Activated naive CD4-positive, alpha-beta T cell treated with Interleukin-2 at 50 U/mL for 16 hours (primary cell): ENCODE results near the gene RAP1GAP2.
"Not testable (repeated sequence)": the region's sequence is repeated elsewhere in the genome, so short reads cannot be mapped to it uniquely, and the experiment has no call there.

ENCODE experiments used
- DNase-seq: peaks from one replicate; pipeline ENCODE4 v3.0.0-alpha.2; 2020

Gene RAP1GAP2

GRCh38 chr17:2978116-2978515 is 181.9 kb downstream of the RAP1GAP2 start:
- DNase-seq: no peak

- no peak for DNase-seq
These were observed 182.8 kb downstream of the RAP1GAP2 start for GRCh38 chr17:2978991-2979390.

- no peak for DNase-seq
These were observed 184.1 kb downstream of the RAP1GAP2 start for GRCh38 chr17:2980211-2980903.

- DNase-seq: no peak
These were observed 184.6 kb downstream of the RAP1GAP2 start for GRCh38 chr17:2980904-2981246.

GRCh38 chr17:2981325-2981724 is 185.1 kb downstream of the RAP1GAP2 start:
- DNase-seq: no peak

- no peak for DNase-seq
These were observed 186.6 kb downstream of the RAP1GAP2 start for GRCh38 chr17:2982854-2983253.

GRCh38 chr17:2983255-2983654 is 187.0 kb downstream of the RAP1GAP2 start:
- DNase-seq: no peak

- no peak for DNase-seq
These were observed 189.1 kb downstream of the RAP1GAP2 start for GRCh38 chr17:2985318-2985717.

GRCh38 chr17:2986925-2987324 is 190.7 kb downstream of the RAP1GAP2 start:
- DNase-seq: no peak

- DNase-seq: not testable (repeated sequence)
These were observed 193.2 kb downstream of the RAP1GAP2 start for GRCh38 chr17:2989396-2989795.

GRCh38 chr17:2989855-2990254 is 193.6 kb downstream of the RAP1GAP2 start:
- DNase-seq: no peak

- no peak for DNase-seq
These were observed 194.2 kb downstream of the RAP1GAP2 start for GRCh38 chr17:2990396-2990795.

GRCh38 chr17:2991396-2992180 is 195.3 kb downstream of the RAP1GAP2 start:
- not testable (repeated sequence) for DNase-seq

- DNase-seq: no peak
These were observed 198.2 kb downstream of the RAP1GAP2 start for GRCh38 chr17:2994441-2994840.

GRCh38 chr17:2995377-2995776 is 199.1 kb downstream of the RAP1GAP2 start:
- DNase-seq: no peak

GRCh38 chr17:2995886-2996809 is 199.9 kb downstream of the RAP1GAP2 start:
- no peak for DNase-seq

- DNase-seq: no peak
These were observed 200.8 kb downstream of the RAP1GAP2 start for GRCh38 chr17:2996810-2997670.

GRCh38 chr17:2998469-2998901 is 202.2 kb downstream of the RAP1GAP2 start:
- DNase-seq: not testable (repeated sequence)

- DNase-seq: no peak
These were observed 206.5 kb downstream of the RAP1GAP2 start for GRCh38 chr17:3002538-3003295.

- DNase-seq: no peak
These were observed 207.3 kb downstream of the RAP1GAP2 start for GRCh38 chr17:3003296-3004149.
